Right ventricle myocardium inferior (tissue), 1 donor: ENCODE results near the gene EXD3. TPM values are rescaled to one million over a fixed set of nuclear protein-coding genes. Genes with fewer than 3 reads are reported as not detected.
"Not testable (repeated sequence)": the region's sequence is repeated elsewhere in the genome, so short reads cannot be mapped to it uniquely, and the experiment has no call there.

Experiments used
- ATAC-seq: fragments of 200-7000 bp; cut with Tn5 transposase; one replicate; pipeline ENCODE4 v1.9.1; 2020; ENCODE audit warnings: mild to moderate bottlenecking, moderate library complexity
- DNase-seq: peaks from one replicate; pipeline ENCODE4 v3.0.0; 2021; ENCODE audit errors: missing footprints
- intact Hi-C: fragments of 100-400 bp; cut with DNase I; formaldehyde crosslinking; loops from one replicate; pipeline ENCODE4 v1.11.0; 2022
- total RNA-seq: library from RNA; stranded (reverse); fragmentation: NEBNext Ultra II Directional; extraction: Animal tissue kit (Norgen Biotek cat#: 25700); gene quantifications from one replicate; pipeline ENCODE4 v1.2.1, GENCODE V29; 2021
- donor health status: DM: no; HTN: yes; CAD: no; lungs with severe emphysema.

EXD3 gene
- total RNA-seq, 1 donor from 2014 or later = 6.8 TPM

DNA sequence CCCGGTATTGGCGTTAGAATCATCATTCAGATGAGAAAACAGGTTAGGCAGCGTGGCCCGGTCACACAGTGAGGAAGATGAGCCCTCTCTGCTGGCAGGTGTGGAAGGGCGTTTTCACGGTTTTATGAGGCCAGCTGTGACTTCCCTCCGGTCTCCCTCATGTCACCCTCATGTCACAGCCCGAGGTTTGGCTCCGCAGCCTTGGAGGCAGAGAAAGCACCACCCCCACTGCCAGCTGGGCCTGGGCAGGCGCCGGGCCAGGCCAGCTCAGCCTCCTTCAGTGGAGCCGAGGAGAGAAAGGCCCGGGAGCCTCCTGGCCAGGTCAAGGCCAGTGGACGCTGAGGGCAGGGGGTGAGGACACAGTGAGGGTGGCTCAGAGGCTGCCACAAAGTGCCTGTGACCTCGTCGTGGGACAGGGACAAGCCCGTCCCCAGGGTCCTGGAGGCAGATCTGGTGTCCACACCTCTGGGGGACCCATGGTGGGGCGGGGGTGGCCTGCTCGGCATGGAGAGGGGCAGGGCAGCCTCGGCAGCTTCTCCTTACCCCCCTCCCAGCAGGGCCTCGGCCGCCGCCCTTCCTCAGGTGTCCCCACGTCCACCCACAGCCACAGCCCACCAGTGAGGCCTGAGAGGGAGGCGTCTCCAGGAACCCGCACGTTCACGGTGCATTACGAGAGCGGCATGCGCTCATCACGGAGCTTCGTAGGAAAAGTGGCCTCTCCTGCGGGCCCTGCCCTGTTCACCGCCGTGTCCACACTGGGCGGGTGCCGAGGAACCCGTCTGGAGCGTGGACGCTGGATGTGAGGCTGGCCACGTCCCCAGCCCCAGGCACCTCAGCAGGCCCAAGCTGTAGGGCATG is 32.2 kb downstream of the EXD3 start:
- intact Hi-C loops = no loop called here
- DNase-seq (no peak), ATAC-seq (no peak)

DNA sequence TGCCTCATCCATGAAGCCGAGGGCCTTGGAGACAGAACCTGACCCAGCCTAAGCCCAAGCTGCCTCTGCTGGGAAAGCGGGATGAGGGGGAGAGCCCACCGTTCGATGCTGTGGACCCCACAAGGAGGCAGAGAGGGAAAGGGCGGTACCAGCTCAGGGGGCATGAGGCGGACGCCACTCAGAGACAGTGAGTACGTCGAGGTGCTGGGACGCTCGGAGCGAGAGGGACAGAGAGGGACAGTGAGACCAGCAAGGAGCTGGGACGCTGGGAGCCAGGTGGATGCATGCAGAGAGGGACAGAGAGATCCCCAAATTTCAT is 33.6 kb downstream of the EXD3 start:
- DNase-seq (no peak), ATAC-seq (no peak)
- intact Hi-C loops = loop anchor here (5.0 kb wide), 1 partner anchor 37 kb away; no protein-coding TSS in a partner anchor

GRCh38 chr9:137388589-137389427 is 34.2 kb downstream of the EXD3 start:
- ATAC-seq (no peak), DNase-seq (no peak)
- intact Hi-C loops = loop anchor here (5.0 kb wide), 1 partner anchor 37 kb away; no protein-coding TSS in a partner anchor

DNA sequence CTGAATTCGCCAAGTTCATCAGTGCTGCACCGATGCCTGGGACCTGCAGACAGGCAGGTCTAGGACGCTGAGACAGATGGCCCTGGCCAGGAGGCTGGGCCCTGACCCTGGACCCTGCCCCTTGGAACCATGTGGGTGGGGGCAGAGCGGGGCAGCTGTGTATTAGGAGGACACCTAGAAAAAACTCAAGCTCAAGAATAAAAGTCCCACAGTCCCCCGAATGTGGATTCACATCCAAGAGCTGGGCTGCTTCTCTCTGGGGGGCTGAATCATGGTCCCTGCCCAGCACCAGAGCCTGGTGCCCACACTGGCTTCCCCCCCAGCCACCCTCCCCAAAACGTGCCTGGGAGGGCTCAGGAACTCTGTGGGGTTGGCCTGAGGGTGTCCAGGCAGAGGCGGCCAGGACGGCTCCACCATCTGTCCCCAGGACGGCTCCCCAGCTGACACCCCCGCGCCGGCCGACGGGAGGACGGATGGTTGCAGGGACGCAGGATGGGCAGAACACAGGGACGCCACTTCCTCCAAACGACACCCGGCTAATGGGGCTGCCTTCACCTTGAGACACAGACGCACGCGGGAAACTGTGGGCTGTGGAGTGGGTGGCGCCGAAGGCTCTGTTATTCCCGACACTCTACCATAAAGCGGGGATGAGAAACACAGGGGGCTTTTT is 34.9 kb downstream of the EXD3 start:
- intact Hi-C loops = loop anchor here (5.0 kb wide), 1 partner anchor 36 kb away; no protein-coding TSS in a partner anchor
- ATAC-seq (no peak), DNase-seq (no peak)

DNA sequence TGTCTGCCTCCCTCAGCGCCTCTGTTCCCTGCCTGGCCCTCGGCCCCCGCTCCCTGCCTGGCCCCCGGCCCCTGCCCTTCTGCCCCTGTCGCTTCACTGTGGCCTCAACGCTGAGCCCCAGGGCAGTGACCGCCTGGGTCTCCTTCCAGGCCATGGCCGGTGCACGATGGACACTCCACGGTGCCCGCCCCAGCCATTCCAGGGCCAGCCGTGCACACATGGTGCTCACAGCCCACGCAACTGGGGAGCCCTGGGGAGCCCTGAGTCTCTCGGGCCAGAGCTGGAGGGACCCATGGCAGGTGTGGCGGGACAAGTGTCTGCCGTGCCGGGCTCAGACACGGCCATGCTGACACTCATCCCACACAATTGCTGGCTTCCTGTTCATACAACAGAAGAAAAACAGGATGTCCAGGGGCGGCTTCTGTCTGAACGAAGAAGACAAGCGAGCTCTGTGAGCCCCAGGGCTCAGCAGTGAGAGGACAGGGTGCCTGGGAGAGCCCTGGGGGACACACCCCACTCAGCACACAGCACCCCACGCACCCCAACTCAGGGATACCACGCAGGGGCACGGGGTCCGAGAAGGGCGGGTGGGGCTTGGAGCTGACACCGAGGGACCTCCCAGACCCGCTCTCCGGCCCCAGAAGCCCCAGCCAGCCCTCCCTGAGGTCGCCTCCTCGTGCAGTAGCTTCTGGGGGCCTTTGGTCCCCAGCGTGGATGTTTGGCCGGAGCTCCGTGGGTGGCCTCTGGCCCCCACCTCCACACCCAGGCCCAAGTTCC is 35.7 kb downstream of the EXD3 start:
- no peak for ATAC-seq
- no peak for DNase-seq
- intact Hi-C loops = loop anchor here (5.0 kb wide), 1 partner anchor 35 kb away; no protein-coding TSS in a partner anchor

DNA sequence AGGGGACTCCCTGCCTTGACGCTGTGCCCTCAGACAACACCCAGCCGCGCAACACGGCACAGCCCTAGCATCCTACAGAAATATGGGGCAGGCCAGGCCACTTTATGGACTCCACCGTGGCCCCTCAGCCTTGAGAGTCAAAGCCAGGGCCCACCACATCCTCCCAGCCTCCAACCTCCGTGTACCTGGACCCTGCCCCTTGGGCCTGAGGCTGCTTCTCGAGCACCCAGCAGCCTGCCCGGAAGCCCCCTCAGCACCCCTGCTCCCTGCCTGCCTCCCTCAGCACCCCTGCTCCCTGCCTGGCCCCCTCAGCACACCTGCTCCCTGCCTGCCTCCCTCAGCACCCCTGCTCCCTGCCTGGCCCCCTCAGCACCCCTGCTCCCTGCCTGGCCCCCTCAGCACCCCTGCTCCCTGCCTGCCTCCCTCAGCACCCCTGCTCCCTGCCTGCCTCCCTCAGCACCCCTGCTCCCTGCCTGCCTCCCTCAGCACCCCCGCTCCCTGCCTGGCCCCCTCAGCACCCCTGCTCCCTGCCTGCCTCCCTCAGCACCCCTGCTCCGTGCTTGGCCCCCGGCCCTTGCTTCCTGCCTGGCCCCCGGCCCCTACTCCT is 36.4 kb downstream of the EXD3 start:
- not testable (repeated sequence) for DNase-seq, ATAC-seq
- intact Hi-C loops = loop anchor here (5.0 kb wide), 1 partner anchor 34 kb away; no protein-coding TSS in a partner anchor

DNA sequence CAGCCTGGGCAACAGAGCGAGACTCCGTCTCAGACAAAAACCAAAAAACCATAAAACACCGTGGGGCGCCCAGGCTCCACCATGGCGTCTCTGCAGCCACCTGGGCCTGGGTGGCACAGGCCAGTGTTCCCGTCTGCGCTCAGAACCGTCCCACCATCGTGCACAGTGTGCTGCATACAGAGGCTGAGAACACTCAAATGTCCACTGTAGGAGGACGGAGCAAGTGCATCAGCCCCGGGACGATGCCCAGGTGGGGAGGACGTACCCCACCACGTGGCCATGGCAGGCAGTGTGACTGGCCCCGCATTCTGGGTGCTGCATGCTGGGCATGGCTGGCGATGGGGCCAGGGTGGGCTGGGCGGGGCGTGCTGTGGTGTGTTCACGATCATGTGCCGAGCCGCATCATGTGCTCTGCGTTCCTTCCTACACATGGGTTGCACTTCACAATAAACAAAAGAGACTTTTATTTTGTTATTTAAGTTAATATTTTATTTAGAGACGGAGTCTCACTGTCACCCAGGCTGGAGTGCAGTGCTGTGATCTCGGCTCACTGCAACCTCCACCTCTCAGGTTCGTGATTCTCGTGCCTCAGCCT is 37.8 kb downstream of the EXD3 start:
- DNase-seq (no peak), ATAC-seq (no peak)
- intact Hi-C loops = loop anchor here (5.0 kb wide), 1 partner anchor 33 kb away; no protein-coding TSS in a partner anchor

DNA sequence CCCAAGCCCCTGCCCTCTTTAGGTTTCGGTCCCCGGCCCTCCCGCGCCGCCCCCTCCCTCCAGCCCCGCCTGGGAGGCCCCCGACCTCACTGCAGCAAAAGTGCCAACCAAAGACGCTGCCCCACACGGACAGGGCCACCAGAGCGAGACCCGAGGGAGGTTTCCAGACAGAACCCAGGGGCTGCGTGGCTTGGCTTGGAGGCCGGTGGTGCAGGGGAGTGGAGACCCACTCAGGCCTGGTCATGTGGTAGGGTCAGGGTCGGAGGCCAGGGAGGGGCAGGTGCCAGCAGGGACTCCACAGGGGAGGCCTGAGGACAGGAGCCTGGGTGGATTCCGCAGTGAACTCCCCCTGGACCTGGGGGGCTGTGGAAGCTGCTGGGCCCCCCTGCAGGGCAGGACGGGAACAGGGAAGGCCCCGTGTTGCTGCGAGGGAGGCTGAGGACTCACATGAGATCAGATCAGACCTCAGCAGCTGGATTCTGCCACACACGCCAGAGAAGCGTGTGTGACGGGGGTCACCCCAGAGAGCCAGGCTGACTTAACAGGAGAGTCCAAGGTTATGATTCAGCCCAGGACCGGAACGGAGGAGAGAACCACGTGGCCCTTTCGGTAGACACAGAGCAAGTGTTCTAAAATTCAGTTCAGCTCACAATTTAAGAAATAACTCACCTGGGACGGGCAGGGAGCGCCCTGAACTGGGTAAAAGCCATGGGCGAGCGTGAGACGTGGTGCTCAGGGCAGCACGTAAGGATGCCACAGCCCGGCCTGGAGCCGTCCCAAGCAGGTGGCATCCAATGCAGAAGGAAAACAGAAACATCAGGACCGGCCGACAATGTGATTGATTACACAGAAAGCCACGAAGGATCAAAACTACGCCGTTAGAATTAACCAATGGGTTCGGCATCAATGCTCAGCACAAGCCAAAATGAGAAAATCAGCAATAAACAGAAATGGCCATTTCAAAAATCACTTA is 38.9 kb downstream of the EXD3 start:
- no peak for DNase-seq
- intact Hi-C loops = no loop called here
- no peak for ATAC-seq

- no peak for DNase-seq
- ATAC-seq = no peak
- intact Hi-C loops = no loop called here
Observed at GRCh38 chr9:137383081-137383783, 39.7 kb downstream of the EXD3 start.

GRCh38 chr9:137382444-137383080 is 40.4 kb downstream of the EXD3 start:
- intact Hi-C loops = no loop called here
- no peak for DNase-seq
- no peak for ATAC-seq

DNA sequence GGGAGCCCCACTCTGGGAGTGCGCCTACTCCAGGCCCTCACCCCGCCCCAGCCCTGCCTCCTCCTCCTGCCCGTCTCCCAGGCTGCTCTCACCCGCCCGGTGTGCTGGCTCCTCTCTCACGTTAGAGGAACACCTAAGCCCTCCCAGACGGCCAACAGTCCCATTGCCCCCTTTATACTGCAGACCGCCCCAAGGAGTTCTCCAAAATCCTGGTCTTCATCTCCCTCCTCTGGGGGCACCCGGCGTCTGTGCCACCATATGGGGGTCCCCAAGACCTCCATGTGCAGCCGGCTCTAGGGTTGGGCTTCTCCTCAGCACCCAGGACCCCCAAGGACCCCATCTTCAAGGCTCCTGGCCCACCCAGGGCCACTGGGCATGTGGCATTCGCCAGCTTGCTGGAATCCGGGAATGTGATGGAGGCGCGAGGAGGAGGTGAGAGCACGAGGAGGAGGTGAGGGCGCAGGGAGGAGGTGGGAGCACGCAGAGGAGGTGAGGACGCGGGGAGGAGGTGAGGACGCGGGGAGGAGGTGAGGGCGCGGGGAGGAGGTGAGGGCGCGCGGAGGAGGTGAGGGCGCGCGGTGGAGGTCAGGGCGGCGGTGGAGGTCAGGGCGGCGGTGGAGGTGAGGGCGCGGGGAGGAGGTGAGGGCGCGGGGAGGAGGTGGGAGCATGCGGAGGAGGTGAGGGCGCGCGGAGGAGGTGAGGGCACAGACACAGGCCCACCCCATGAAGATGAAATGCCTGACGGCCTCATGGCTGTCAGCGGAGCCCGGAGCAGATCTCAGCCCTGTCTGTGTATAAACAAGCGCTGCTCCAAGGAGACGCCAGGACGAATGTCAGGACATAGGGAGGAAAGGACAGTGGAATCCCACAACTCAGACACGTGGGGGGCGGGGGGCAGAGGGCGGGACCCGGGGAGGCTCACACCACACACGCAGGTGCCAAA is 41.2 kb downstream of the EXD3 start:
- intact Hi-C loops = no loop called here
- ATAC-seq = peak; percentile 21
- DNase-seq = no peak

DNA sequence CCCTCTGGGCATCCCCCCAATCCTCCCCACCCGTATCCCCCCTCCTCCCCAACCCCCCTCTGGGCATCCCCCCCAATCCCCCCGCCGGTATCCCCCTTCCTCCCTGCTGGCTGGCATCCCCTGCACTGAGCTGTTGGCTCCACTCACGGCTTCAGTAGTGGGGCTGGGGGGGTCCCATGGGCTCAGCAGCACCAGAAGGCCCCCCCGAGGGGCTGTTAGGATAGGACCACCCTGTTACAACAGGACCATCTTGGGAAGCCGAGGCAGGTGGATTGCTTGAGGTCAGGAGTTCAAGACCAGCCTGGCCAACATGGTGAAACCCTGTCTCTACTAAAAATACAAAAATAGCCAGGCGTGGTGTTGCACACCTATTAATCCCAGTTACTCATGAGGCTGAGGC is 42.4 kb downstream of the EXD3 start:
- intact Hi-C loops = no loop called here
- ATAC-seq = no peak
- DNase-seq = no peak

GRCh38 chr9:137380171-137380570 is 42.8 kb downstream of the EXD3 start:
- DNase-seq = no peak
- intact Hi-C loops = no loop called here
- ATAC-seq = no peak

- DNase-seq (no peak), ATAC-seq (no peak)
- intact Hi-C loops = no loop called here
Observed at GRCh38 chr9:137379761-137380161, 43.2 kb downstream of the EXD3 start.
